Measurements from ENCODE around the gene MSRB2.

GRCh38 chr10:23051278-23051677 lies 44.1 kb upstream of the MSRB2 start:
- TF ChIP-seq CTCF (IDR thresholded peaks at IDR 0.05; ENCODE audit: low read length) (no peak), EZH2 (IDR thresholded peaks at IDR 0.05; ENCODE audit: borderline replicate concordance, low read length) (no peak)

Data from OCI-LY1 (cell line).